Right ventricle myocardium inferior (tissue), 1 donor: ENCODE data around the gene FAM210B. TPM values are rescaled to one million over a fixed set of nuclear protein-coding genes. Genes with fewer than 3 reads are reported as not detected.
A peak's percentile ranks its signal among the peaks of the same experiment; 100 is the strongest.

Source experiments
- ATAC-seq: fragments of 200-7000 bp; cut with Tn5 transposase; one replicate; pipeline ENCODE4 v1.9.1; 2020; ENCODE audit warnings: mild to moderate bottlenecking, moderate library complexity
- DNase-seq: peaks from one replicate; pipeline ENCODE4 v3.0.0; 2021; ENCODE audit errors: missing footprints
- intact Hi-C: fragments of 100-400 bp; cut with DNase I; formaldehyde crosslinking; loops from one replicate; pipeline ENCODE4 v1.11.0; 2022
- total RNA-seq: library from RNA; stranded (reverse); fragmentation: NEBNext Ultra II Directional; extraction: Animal tissue kit (Norgen Biotek cat#: 25700); gene quantifications from one replicate; pipeline ENCODE4 v1.2.1, GENCODE V29; 2021
- donor health status: DM: no; HTN: yes; CAD: no; lungs with severe emphysema.

Gene FAM210B
- total RNA-seq, 1 donor from 2014 or later: 60.3 TPM

- peak; percentile 56 for ATAC-seq
- intact Hi-C loops: loop anchor here (5.0 kb wide), 1 partner anchor 33 kb away; the partner anchor contains the start of genes AURKA and CSTF1
- peak; percentile 78 for DNase-seq
Measured at GRCh38 chr20:56359212-56360132, 698 bp downstream of the FAM210B start.

GRCh38 chr20:56360133-56360907 is 1.5 kb downstream of the FAM210B start:
- ATAC-seq (no peak), DNase-seq (no peak)
- intact Hi-C loops: no loop called here

- no peak for DNase-seq
- ATAC-seq: no peak
- intact Hi-C loops: no loop called here
Measured at GRCh38 chr20:56360908-56361205, 2.1 kb downstream of the FAM210B start.

GRCh38 chr20:56361900-56362299 is 3.1 kb downstream of the FAM210B start:
- DNase-seq (no peak), ATAC-seq (no peak)
- intact Hi-C loops: no loop called here

- DNase-seq (no peak), ATAC-seq (no peak)
- intact Hi-C loops: no loop called here
Measured at GRCh38 chr20:56362833-56363413, 4.1 kb downstream of the FAM210B start.

GRCh38 chr20:56363491-56363890 is 4.7 kb downstream of the FAM210B start:
- DNase-seq (no peak), ATAC-seq (no peak)
- intact Hi-C loops: no loop called here

- DNase-seq (no peak), ATAC-seq (no peak)
- intact Hi-C loops: no loop called here
Measured at GRCh38 chr20:56368351-56369134, 9.8 kb downstream of the FAM210B start.

GRCh38 chr20:56369179-56369578 is 10.4 kb downstream of the FAM210B start:
- ATAC-seq: no peak
- no peak for DNase-seq
- intact Hi-C loops: no loop called here

- ATAC-seq: no peak
- intact Hi-C loops: no loop called here
- no peak for DNase-seq
Measured at GRCh38 chr20:56371977-56372376, 13.2 kb downstream of the FAM210B start.

GRCh38 chr20:56372850-56373249 is 14.1 kb downstream of the FAM210B start:
- DNase-seq (no peak), ATAC-seq (no peak)
- intact Hi-C loops: no loop called here

- DNase-seq: no peak
- ATAC-seq: no peak
- intact Hi-C loops: no loop called here
Measured at GRCh38 chr20:56373942-56374341, 15.2 kb downstream of the FAM210B start.

- ATAC-seq (no peak), DNase-seq (no peak)
- intact Hi-C loops: no loop called here
Measured at GRCh38 chr20:56376331-56376730, 17.6 kb downstream of the FAM210B start.

- intact Hi-C loops: no loop called here
- ATAC-seq (no peak), DNase-seq (no peak)
Measured at GRCh38 chr20:56378386-56378785, 19.6 kb downstream of the FAM210B start.

- ATAC-seq: no peak
- intact Hi-C loops: no loop called here
- DNase-seq: no peak
Measured at GRCh38 chr20:56380375-56380774, 21.6 kb downstream of the FAM210B start.

- DNase-seq (no peak), ATAC-seq (no peak)
- intact Hi-C loops: no loop called here
Measured at GRCh38 chr20:56381501-56381900, 22.7 kb downstream of the FAM210B start.

GRCh38 chr20:56382696-56383095 is 23.9 kb downstream of the FAM210B start:
- intact Hi-C loops: no loop called here
- DNase-seq (no peak), ATAC-seq (no peak)

- ATAC-seq: no peak
- DNase-seq: no peak
- intact Hi-C loops: no loop called here
Measured at GRCh38 chr20:56383334-56383733, 24.6 kb downstream of the FAM210B start.

- DNase-seq (no peak), ATAC-seq (no peak)
- intact Hi-C loops: no loop called here
Measured at GRCh38 chr20:56385130-56385529, 26.4 kb downstream of the FAM210B start.

- DNase-seq (no peak), ATAC-seq (no peak)
- intact Hi-C loops: no loop called here
Measured at GRCh38 chr20:56386219-56386618, 27.4 kb downstream of the FAM210B start.
